Measurements from ENCODE around the gene EML4. TPM values are rescaled to one million over a fixed set of nuclear protein-coding genes. Genes with fewer than 3 reads are reported as not detected.

EML4 gene
- total and polyA plus RNA-seq, 12 donors, result 29.9 to 64.0 (median 51.9) TPM

DNA sequence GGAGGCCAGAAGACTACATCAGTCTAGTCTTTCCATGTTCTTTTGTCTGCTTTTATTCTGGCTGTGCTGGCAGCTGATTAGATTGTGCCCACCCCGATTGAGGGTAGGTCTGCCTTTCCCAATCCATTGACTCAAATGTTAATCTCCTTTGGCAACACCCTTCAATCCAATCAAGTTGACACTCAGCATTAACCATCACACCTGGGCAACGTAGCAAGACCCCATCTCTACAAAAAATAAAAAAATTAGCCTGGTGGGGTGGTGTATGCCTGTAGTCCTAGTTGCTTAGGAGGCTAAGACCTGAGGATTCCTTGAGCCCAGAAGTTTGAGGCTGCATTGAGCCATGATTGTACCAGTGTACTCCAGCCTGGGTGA is 33.5 kb downstream of the EML4 start:
- H3K9me3 ChIP-seq (replicated peaks in 1 of 3), result no peaks in the 10 kb centered on the region
- intact Hi-C loops (cut with DNase I), result no loop called here
- DNase-seq, result no peak
- 88 to 99% (median 94%) methylated on average over 2 of the region's 2 CpGs for WGBS, 4 donors
- no peaks in the 10 kb centered on the region for H3K27me3 ChIP-seq
- H3K27ac ChIP-seq, result no peak overlapping the region
- no peaks in the 10 kb centered on the region for H3K36me3 ChIP-seq (replicated peaks in 1 of 2)
- H3K4me1 ChIP-seq (replicated peaks in 1 of 2), result peaks cover 28 to 33% of the 10 kb centered on the region in 2 donors
- no peak overlapping the region for H3K4me3 ChIP-seq
- TF ChIP-seq POLR2A (IDR thresholded peaks at IDR 0.05), result no peak
- TF ChIP-seq, protein P1, sequence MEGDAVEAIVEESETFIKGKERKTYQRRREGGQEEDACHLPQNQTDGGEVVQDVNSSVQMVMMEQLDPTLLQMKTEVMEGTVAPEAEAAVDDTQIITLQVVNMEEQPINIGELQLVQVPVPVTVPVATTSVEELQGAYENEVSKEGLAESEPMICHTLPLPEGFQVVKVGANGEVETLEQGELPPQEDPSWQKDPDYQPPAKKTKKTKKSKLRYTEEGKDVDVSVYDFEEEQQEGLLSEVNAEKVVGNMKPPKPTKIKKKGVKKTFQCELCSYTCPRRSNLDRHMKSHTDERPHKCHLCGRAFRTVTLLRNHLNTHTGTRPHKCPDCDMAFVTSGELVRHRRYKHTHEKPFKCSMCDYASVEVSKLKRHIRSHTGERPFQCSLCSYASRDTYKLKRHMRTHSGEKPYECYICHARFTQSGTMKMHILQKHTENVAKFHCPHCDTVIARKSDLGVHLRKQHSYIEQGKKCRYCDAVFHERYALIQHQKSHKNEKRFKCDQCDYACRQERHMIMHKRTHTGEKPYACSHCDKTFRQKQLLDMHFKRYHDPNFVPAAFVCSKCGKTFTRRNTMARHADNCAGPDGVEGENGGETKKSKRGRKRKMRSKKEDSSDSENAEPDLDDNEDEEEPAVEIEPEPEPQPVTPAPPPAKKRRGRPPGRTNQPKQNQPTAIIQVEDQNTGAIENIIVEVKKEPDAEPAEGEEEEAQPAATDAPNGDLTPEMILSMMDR (IDR thresholded peaks at IDR 0.05), result no peak

GRCh38 chr2:42203792-42204191 is 34.6 kb downstream of the EML4 start:
- WGBS, 4 donors, result 88 to 93% (median 92%) methylated on average over 4 of the region's 4 CpGs
- Histone ChIP-seq H3K4me1 (replicated peaks in 1 of 2) (peaks cover 28 to 33% of the 10 kb centered on the region in 2 donors), H3K36me3 (replicated peaks in 1 of 2) (no peaks in the 10 kb centered on the region), H3K9me3 (replicated peaks in 1 of 3) (no peaks in the 10 kb centered on the region), H3K27me3 (no peaks in the 10 kb centered on the region), H3K4me3 (no peak overlapping the region), H3K27ac (no peak overlapping the region)
- TF ChIP-seq, protein P1 (IDR thresholded peaks at IDR 0.05), result no peak
- no peak for TF ChIP-seq POLR2A (IDR thresholded peaks at IDR 0.05)
- DNase-seq, result no peak
- intact Hi-C loops (cut with DNase I), result no loop called here

- Histone ChIP-seq H3K4me3 (no peak overlapping the region), H3K36me3 (replicated peaks in 1 of 2) (no peaks in the 10 kb centered on the region), H3K4me1 (replicated peaks in 1 of 2) (peaks cover 21 to 30% of the 10 kb centered on the region in 2 donors), H3K9me3 (replicated peaks in 1 of 3) (no peaks in the 10 kb centered on the region), H3K27me3 (no peaks in the 10 kb centered on the region), H3K27ac (no peak overlapping the region)
- intact Hi-C loops (cut with DNase I), result no loop called here
- TF ChIP-seq, protein P1 (IDR thresholded peaks at IDR 0.05), result no peak
- no peak for TF ChIP-seq POLR2A (IDR thresholded peaks at IDR 0.05)
- DNase-seq, result no peak
Measured at GRCh38 chr2:42205337-42205736, 36.2 kb downstream of the EML4 start.

DNA sequence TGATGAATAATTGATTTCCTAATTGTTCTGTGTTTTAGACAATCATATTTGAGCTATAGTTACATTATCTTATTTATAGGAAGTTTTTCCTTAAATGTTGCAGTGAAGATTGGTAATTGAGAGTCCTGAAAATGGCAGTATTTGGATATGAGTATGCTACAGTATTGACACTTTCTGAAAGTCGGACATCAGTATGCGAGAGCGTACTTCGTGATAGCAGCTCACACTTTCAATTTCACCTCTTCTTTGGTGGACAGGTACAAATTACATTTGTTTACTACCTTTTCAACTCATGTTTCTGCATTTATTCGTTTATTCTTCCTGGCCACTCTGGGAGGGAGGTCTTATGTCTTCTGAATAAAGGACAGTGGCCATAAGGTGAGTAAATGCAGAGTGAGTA is 38.7 kb downstream of the EML4 start:
- no peak overlapping the region for H3K27ac ChIP-seq
- no peak overlapping the region for H3K4me3 ChIP-seq
- intact Hi-C loops (cut with DNase I), result no loop called here
- no peak for DNase-seq
- no peaks in the 10 kb centered on the region for H3K27me3 ChIP-seq
- H3K4me1 ChIP-seq (replicated peaks in 1 of 2), result peaks cover 14 to 17% of the 10 kb centered on the region in 2 donors
- TF ChIP-seq, protein P1 (IDR thresholded peaks at IDR 0.05), result no peak
- TF ChIP-seq POLR2A (IDR thresholded peaks at IDR 0.05), result no peak
- WGBS, 4 donors, result 93 to 96% (median 95%) methylated on average over 5 of the region's 5 CpGs
- no peaks in the 10 kb centered on the region for H3K36me3 ChIP-seq (replicated peaks in 1 of 2)
- no peaks in the 10 kb centered on the region for H3K9me3 ChIP-seq (replicated peaks in 1 of 3)

All from adrenal gland (tissue), 12 donors.